ENCODE measurements around the gene C2CD4C. TPM values are rescaled to one million over a fixed set of nuclear protein-coding genes. Genes with fewer than 3 reads are reported as not detected.
"Not testable (repeated sequence)": the region's sequence is repeated elsewhere in the genome, so short reads cannot be mapped to it uniquely, and the experiment has no call there.

C2CD4C gene
- total RNA-seq, 4 donors from 2014 or later, result 2.4 to 2.5 TPM; not detected in 2

- no peak overlapping the region for H3K27ac ChIP-seq
- H3K4me1 ChIP-seq, result no peaks in the 10 kb centered on the region
- TF ChIP-seq POLR2A (IDR thresholded peaks at IDR 0.05), result no peak
- TF ChIP-seq CTCF (IDR thresholded peaks at IDR 0.05), result no peak
- intact Hi-C loops (cut with DNase I; ENCODE audit: low total_unique reads), result no loop called here
- DNase-seq, result no peak
- no peaks in the 10 kb centered on the region for H3K9me3 ChIP-seq
- no peaks in the 10 kb centered on the region for H3K36me3 ChIP-seq
- H3K4me3 ChIP-seq, result no peak overlapping the region
- no peaks in the 10 kb centered on the region for H3K27me3 ChIP-seq
Measured at GRCh38 chr19:434152-434960, 25.4 kb upstream of the C2CD4C start.

GRCh38 chr19:430701-431100 lies 21.8 kb upstream of the C2CD4C start:
- intact Hi-C loops (cut with DNase I; ENCODE audit: low total_unique reads), result no loop called here
- Histone ChIP-seq H3K4me1 (no peaks in the 10 kb centered on the region), H3K27me3 (no peaks in the 10 kb centered on the region), H3K9me3 (no peaks in the 10 kb centered on the region), H3K4me3 (no peak overlapping the region), H3K27ac (no peak overlapping the region), H3K36me3 (no peaks in the 10 kb centered on the region)
- no peak for TF ChIP-seq POLR2A (IDR thresholded peaks at IDR 0.05)
- no peak for TF ChIP-seq CTCF (IDR thresholded peaks at IDR 0.05)
- no peak for DNase-seq

GRCh38 chr19:428149-428548 lies 19.2 kb upstream of the C2CD4C start:
- Histone ChIP-seq H3K4me1 (no peaks in the 10 kb centered on the region), H3K4me3 (no peak overlapping the region), H3K9me3 (no peaks in the 10 kb centered on the region), H3K27me3 (no peaks in the 10 kb centered on the region), H3K36me3 (no peaks in the 10 kb centered on the region), H3K27ac (no peak overlapping the region)
- intact Hi-C loops (cut with DNase I; ENCODE audit: low total_unique reads), result no loop called here
- TF ChIP-seq POLR2A (IDR thresholded peaks at IDR 0.05), result no peak
- no peak for TF ChIP-seq CTCF (IDR thresholded peaks at IDR 0.05)
- DNase-seq, result no peak

- H3K27me3 ChIP-seq; H3K4me1 ChIP-seq; H3K27ac ChIP-seq; DNase-seq; H3K4me3 ChIP-seq; H3K36me3 ChIP-seq; H3K9me3 ChIP-seq; intact Hi-C loops (cut with DNase I; ENCODE audit: low total_unique reads): not testable (repeated sequence)
Measured at GRCh38 chr19:427675-428074, 18.7 kb upstream of the C2CD4C start.

GRCh38 chr19:426725-427445 lies 17.9 kb upstream of the C2CD4C start:
- Histone ChIP-seq H3K4me1 (no peaks in the 10 kb centered on the region), H3K9me3 (no peaks in the 10 kb centered on the region), H3K36me3 (no peaks in the 10 kb centered on the region), H3K4me3 (no peak overlapping the region), H3K27ac (no peak overlapping the region), H3K27me3 (no peaks in the 10 kb centered on the region)
- no peak for DNase-seq
- intact Hi-C loops (cut with DNase I; ENCODE audit: low total_unique reads), result no loop called here
- TF ChIP-seq CTCF (IDR thresholded peaks at IDR 0.05) (no peak), POLR2A (IDR thresholded peaks at IDR 0.05) (no peak)

All from uterus (tissue), 4 donors.